ENCODE measurements around the gene ALK. TPM values are rescaled to one million over a fixed set of nuclear protein-coding genes. Genes with fewer than 3 reads are reported as not detected.

The ALK gene
- total RNA-seq, 4 donors from 2014 or later = 0.66 TPM; not detected in 3

DNA sequence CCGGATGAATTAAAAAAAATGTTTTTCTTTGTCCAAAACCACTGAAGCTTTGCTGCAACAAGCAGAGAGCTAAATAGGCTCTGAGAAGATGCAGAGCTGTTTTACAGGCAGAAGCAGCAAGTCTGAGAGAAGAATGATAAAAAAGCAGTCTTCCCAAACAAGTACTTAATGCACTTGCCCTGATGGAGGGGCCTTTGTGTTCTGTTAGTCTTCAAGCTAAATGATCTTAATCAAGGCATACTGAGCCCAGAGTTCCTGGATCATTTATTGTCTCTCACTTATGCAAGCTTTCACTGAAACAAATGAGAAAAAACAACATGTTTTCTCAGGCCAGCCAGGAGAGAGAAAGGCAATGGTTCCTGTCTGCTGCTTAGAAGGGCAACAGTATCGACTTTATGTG, 653.7 kb downstream of the ALK start:
- TF ChIP-seq, protein P1, sequence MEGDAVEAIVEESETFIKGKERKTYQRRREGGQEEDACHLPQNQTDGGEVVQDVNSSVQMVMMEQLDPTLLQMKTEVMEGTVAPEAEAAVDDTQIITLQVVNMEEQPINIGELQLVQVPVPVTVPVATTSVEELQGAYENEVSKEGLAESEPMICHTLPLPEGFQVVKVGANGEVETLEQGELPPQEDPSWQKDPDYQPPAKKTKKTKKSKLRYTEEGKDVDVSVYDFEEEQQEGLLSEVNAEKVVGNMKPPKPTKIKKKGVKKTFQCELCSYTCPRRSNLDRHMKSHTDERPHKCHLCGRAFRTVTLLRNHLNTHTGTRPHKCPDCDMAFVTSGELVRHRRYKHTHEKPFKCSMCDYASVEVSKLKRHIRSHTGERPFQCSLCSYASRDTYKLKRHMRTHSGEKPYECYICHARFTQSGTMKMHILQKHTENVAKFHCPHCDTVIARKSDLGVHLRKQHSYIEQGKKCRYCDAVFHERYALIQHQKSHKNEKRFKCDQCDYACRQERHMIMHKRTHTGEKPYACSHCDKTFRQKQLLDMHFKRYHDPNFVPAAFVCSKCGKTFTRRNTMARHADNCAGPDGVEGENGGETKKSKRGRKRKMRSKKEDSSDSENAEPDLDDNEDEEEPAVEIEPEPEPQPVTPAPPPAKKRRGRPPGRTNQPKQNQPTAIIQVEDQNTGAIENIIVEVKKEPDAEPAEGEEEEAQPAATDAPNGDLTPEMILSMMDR (IDR thresholded peaks at IDR 0.05) = no peak
- no peak for TF ChIP-seq POLR2A (IDR thresholded peaks at IDR 0.05)
- DNase-seq (ENCODE audit: low spot score in 2 of 2) = no peak
- H3K4me3 ChIP-seq (ENCODE audit: low read depth, poor library complexity, severe bottlenecking) = no peak overlapping the region
- intact Hi-C loops (cut with DNase I; ENCODE audit: low total_unique reads) = no loop called here
- WGBS, 2 donors = 40 to 42% methylated on average over 2 of the region's 2 CpGs

DNA sequence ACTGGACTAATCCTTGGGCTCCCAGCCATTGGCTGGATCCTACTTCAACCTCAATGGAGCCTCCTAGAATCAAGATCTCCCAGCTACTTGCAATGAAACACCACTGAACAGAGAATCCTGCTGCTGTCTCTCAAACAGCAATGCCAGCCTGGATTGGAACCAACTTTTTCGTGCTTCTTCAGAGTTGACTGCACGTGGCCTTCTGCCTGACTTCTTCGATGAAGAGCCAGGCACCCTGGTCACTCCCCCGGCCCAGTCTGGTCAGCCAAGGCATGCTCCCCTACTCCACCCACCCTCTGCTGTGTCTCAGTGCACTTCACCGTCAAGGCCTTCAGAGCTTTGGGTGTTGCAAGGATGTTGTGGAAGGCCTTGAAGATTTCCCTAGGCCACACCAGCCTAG, 657.5 kb downstream of the ALK start:
- no peak for TF ChIP-seq POLR2A (IDR thresholded peaks at IDR 0.05)
- TF ChIP-seq, protein P1 (IDR thresholded peaks at IDR 0.05) = no peak
- intact Hi-C loops (cut with DNase I; ENCODE audit: low total_unique reads) = no loop called here
- WGBS, 2 donors = 91 to 97% methylated on average over 5 of the region's 5 CpGs
- H3K4me3 ChIP-seq (ENCODE audit: low read depth, poor library complexity, severe bottlenecking) = no peak overlapping the region
- DNase-seq (ENCODE audit: low spot score in 2 of 2) = no peak

- no peak overlapping the region for H3K4me3 ChIP-seq (ENCODE audit: low read depth, poor library complexity, severe bottlenecking)
- TF ChIP-seq, protein P1 (IDR thresholded peaks at IDR 0.05) = no peak
- 80 to 81% methylated on average over 7 of the region's 7 CpGs for WGBS, 2 donors
- DNase-seq (ENCODE audit: low spot score in 2 of 2) = no peak
- intact Hi-C loops (cut with DNase I; ENCODE audit: low total_unique reads) = no loop called here
These were observed 658.6 kb downstream of the ALK start for GRCh38 chr2:29262681-29263260.

DNA sequence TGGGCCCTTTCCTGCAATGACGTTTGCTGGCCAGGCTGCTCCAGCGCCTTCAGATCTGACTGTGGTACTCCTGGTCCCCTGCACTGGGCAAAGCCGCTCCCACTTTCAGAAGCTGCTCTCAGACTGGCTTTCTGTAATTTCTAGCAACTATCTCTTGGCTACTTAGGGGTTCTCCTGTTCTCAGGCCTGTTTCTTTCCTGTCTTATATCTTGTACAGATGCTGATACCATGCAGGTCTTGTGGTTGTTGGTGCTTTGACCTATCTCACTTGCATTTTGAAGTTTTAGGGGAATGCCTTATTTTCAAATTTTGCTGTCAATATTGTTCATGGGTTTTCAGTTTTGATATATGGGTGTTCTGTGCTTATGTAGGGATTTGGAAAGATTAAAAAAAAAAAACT, 660.4 kb downstream of the ALK start:
- DNase-seq (ENCODE audit: low spot score in 2 of 2) = no peak
- intact Hi-C loops (cut with DNase I; ENCODE audit: low total_unique reads) = no loop called here
- no peak overlapping the region for H3K4me3 ChIP-seq (ENCODE audit: low read depth, poor library complexity, severe bottlenecking)
- whole genome bisulfite sequencing, 2 donors = 82 to 83% methylated on average over 3 of the region's 3 CpGs
- no peak for TF ChIP-seq POLR2A (IDR thresholded peaks at IDR 0.05)
- TF ChIP-seq, protein P1 (IDR thresholded peaks at IDR 0.05) = no peak

GRCh38 chr2:29260142-29260772, 661.1 kb downstream of the ALK start:
- 30 to 49% methylated on average over 6 of the region's 6 CpGs for WGBS, 2 donors
- no peak for DNase-seq (ENCODE audit: low spot score in 2 of 2)
- H3K4me3 ChIP-seq (ENCODE audit: low read depth, poor library complexity, severe bottlenecking) = no peak overlapping the region
- intact Hi-C loops (cut with DNase I; ENCODE audit: low total_unique reads) = no loop called here
- TF ChIP-seq, protein P1 (IDR thresholded peaks at IDR 0.05) = no peak
- no peak for TF ChIP-seq POLR2A (IDR thresholded peaks at IDR 0.05)

DNA sequence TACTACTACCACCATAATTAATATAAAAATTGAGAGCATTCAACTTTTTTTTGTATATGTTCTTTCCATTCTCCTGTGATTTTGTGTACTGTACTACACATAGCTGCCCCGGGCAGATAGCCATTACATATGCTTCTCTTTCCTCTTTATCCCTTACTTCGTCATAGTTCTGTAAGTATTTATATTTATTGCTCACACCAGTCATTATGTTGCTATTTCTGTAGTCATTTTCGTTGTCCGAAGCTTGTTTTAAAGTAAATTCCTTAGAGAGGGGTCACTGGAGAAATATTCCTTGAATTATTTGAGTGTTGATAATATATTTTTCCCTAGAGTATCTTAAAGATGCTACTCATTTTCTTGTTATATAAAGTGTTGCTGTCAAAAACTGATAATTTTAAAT, 662.2 kb downstream of the ALK start:
- DNase-seq (ENCODE audit: low spot score in 2 of 2) = no peak
- intact Hi-C loops (cut with DNase I; ENCODE audit: low total_unique reads) = no loop called here
- WGBS, 2 donors = 62 to 64% methylated on average over 4 of the region's 4 CpGs
- TF ChIP-seq, protein P1 (IDR thresholded peaks at IDR 0.05) = no peak
- no peak for TF ChIP-seq POLR2A (IDR thresholded peaks at IDR 0.05)
- no peak overlapping the region for H3K4me3 ChIP-seq (ENCODE audit: low read depth, poor library complexity, severe bottlenecking)
